WTC11 (cell line): ENCODE results near the gene ZNF646. TPM values are rescaled to one million over a fixed set of nuclear protein-coding genes. Genes with fewer than 3 reads are reported as not detected.

Experiments used
- ATAC-seq: fragments of 200-7000 bp; cut with Tn5 transposase; 2 replicates; pipeline ENCODE4 v1.10.0; 2021; ENCODE audit warnings: mild to moderate bottlenecking, moderate library complexity
- CTCF ChIA-PET: fragments of 300-600 bp; sonication (Branson Sonifier 250); formaldehyde crosslinking; loops from one replicate; lab custom pipeline; 2021; ENCODE audit warnings: antibody characterized with exemption; lab: Charles Lee
- POLR2A ChIA-PET: fragments of 350-600 bp; sonication (Branson Sonifier 250); formaldehyde crosslinking; loops from one replicate; lab custom pipeline; 2021; ENCODE audit warnings: antibody characterized with exemption; lab: Charles Lee
- DNase-seq: peaks from one replicate; pipeline ENCODE4 v3.0.0; 2021; ENCODE audit warnings: low spot score
- H3K27ac Mint-ChIP-seq: 2 replicates; pipeline ENCODE4 v1.8.0; 2021; ENCODE audit warnings: mixed read lengths
- H3K27me3 Mint-ChIP-seq: 2 replicates; pipeline ENCODE4 v1.8.0; 2021; ENCODE audit warnings: low read depth, mild to moderate bottlenecking, moderate library complexity, mixed read lengths
- H3K36me3 Mint-ChIP-seq: 2 replicates; pipeline ENCODE4 v1.8.0; 2021; ENCODE audit warnings: mixed read lengths
- H3K4me1 Mint-ChIP-seq: 2 replicates; pipeline ENCODE4 v1.8.0; 2022; ENCODE audit warnings: mixed read lengths
- H3K4me3 Mint-ChIP-seq: 2 replicates; pipeline ENCODE4 v1.8.0; 2021; ENCODE audit warnings: mild to moderate bottlenecking, moderate library complexity, mixed read lengths
- H3K9me3 Mint-ChIP-seq: 2 replicates; pipeline ENCODE4 v1.8.0; 2021; ENCODE audit warnings: mixed read lengths
- EMX1 ChIP-seq: fragments of 250-450 bp; sonication (Bioruptor Pico); IDR thresholded peaks from 2 replicates; pipeline ENCODE4 v1.8.0; 2021; ENCODE audit warnings: mild to moderate bottlenecking
- ESRRA ChIP-seq: sonication (generic); formaldehyde crosslinking; IDR thresholded peaks from 2 replicates; pipeline ENCODE4 v1.8.1; 2022; ENCODE audit warnings: mild to moderate bottlenecking, missing genetic modification reagents, borderline replicate concordance
- FOXK1 ChIP-seq: sonication (generic); formaldehyde crosslinking; IDR thresholded peaks from 2 replicates; pipeline ENCODE4 v1.8.0; 2022; ENCODE audit warnings: mild to moderate bottlenecking, moderate library complexity, missing genetic modification reagents
- HMGA2 ChIP-seq: fragments of 250-450 bp; sonication (Bioruptor Pico); IDR thresholded peaks from 2 replicates; pipeline ENCODE4 v1.4.0; 2021; ENCODE audit warnings: mild to moderate bottlenecking, moderate library complexity
- IRF2 ChIP-seq: sonication (generic); formaldehyde crosslinking; IDR thresholded peaks from 2 replicates; pipeline ENCODE4 v1.8.0; 2022; ENCODE audit warnings: low read depth, missing genetic modification reagents, borderline replicate concordance
- JAZF1 ChIP-seq: fragments of 250-450 bp; sonication (Bioruptor Pico); IDR thresholded peaks from 2 replicates; pipeline ENCODE4 v1.9.0; 2021; ENCODE audit warnings: moderate library complexity, mild to moderate bottlenecking, inconsistent platforms
- JUN ChIP-seq: sonication (generic); formaldehyde crosslinking; IDR thresholded peaks from 2 replicates; pipeline ENCODE4 v1.8.0; 2023; ENCODE audit warnings: mild to moderate bottlenecking, missing genetic modification reagents
- MXD4 ChIP-seq: fragments of 250-450 bp; sonication (Bioruptor Pico); IDR thresholded peaks from 2 replicates; pipeline ENCODE4 v1.8.0; 2021; ENCODE audit warnings: mild to moderate bottlenecking, moderate library complexity, borderline replicate concordance
- NR1H2 ChIP-seq: sonication (generic); formaldehyde crosslinking; IDR thresholded peaks from 2 replicates; pipeline ENCODE4 v1.9.0; 2021; ENCODE audit warnings: mild to moderate bottlenecking, moderate library complexity, missing genetic modification reagents
- OVOL2 ChIP-seq: fragments of 250-450 bp; sonication (Bioruptor Pico); IDR thresholded peaks from 2 replicates; pipeline ENCODE4 v1.9.0; 2021; ENCODE audit warnings: mild to moderate bottlenecking, borderline replicate concordance
- PRRX2 ChIP-seq: fragments of 250-450 bp; sonication (Bioruptor Pico); IDR thresholded peaks from 2 replicates; pipeline ENCODE4 v1.8.0; 2021; ENCODE audit warnings: mild to moderate bottlenecking
- SMAD4 ChIP-seq: sonication (generic); formaldehyde crosslinking; IDR thresholded peaks from 2 replicates; pipeline ENCODE4 v1.8.0; 2022; ENCODE audit warnings: mild to moderate bottlenecking, missing genetic modification reagents
- SP1 ChIP-seq: sonication (generic); formaldehyde crosslinking; conservative IDR thresholded peaks from 2 replicates; pipeline ENCODE4 v1.8.1; 2022; ENCODE audit warnings: missing genetic modification reagents
- TEAD1 ChIP-seq: sonication (generic); formaldehyde crosslinking; IDR thresholded peaks from 2 replicates; pipeline ENCODE4 v1.8.0; 2022; ENCODE audit warnings: mild to moderate bottlenecking, missing genetic modification reagents
- TP53 ChIP-seq: sonication (generic); formaldehyde crosslinking; IDR thresholded peaks from 2 replicates; pipeline ENCODE4 v1.8.1; 2023; ENCODE audit warnings: mild to moderate bottlenecking, missing genetic modification reagents
- ZBTB21 ChIP-seq: sonication (generic); formaldehyde crosslinking; IDR thresholded peaks from 2 replicates; pipeline ENCODE4 v1.8.1; 2023; ENCODE audit warnings: mild to moderate bottlenecking, missing genetic modification reagents, borderline replicate concordance
- ZNF219 ChIP-seq: sonication (generic); formaldehyde crosslinking; IDR thresholded peaks from 2 replicates; pipeline ENCODE4 v1.8.0; 2023; ENCODE audit warnings: missing genetic modification reagents, mild to moderate bottlenecking, borderline replicate concordance
- ZNF232 ChIP-seq: sonication (generic); formaldehyde crosslinking; IDR thresholded peaks from 2 replicates; pipeline ENCODE4 v1.8.0; 2022; ENCODE audit warnings: mild to moderate bottlenecking, missing genetic modification reagents
- total RNA-seq: library from RNA; stranded (reverse); gene quantifications from 3 replicates; pipeline ENCODE4 v1.2.3, GENCODE V29; 2021
- TF ChIP-seq, protein P1 (sequence below): fragments of 250-450 bp; sonication (Bioruptor Pico); IDR thresholded peaks from 2 replicates; pipeline ENCODE4 v2.1.2; 2022; ENCODE audit warnings: mild to moderate bottlenecking, moderate library complexity
- TF ChIP-seq, protein P2 (sequence below): sonication (generic); formaldehyde crosslinking; conservative IDR thresholded peaks from 2 replicates; pipeline ENCODE4 v1.8.1; 2022; ENCODE audit warnings: mild to moderate bottlenecking, missing genetic modification reagents
- TF ChIP-seq, protein P3 (sequence below): sonication (generic); formaldehyde crosslinking; IDR thresholded peaks from 2 replicates; pipeline ENCODE4 v1.8.1; 2023; ENCODE audit warnings: mild to moderate bottlenecking, missing genetic modification reagents
- TF ChIP-seq, protein P4 (sequence below): sonication (generic); formaldehyde crosslinking; IDR thresholded peaks from 2 replicates; pipeline ENCODE4 v1.8.1; 2022; ENCODE audit warnings: mild to moderate bottlenecking, missing genetic modification reagents, moderate library complexity, borderline replicate concordance
- TF ChIP-seq, protein P5 (sequence below): fragments of 250-450 bp; sonication (Bioruptor Pico); IDR thresholded peaks from 2 replicates; pipeline ENCODE4 v1.8.0; 2021; ENCODE audit warnings: mild to moderate bottlenecking
- TF ChIP-seq, protein P6 (sequence below): sonication (generic); formaldehyde crosslinking; IDR thresholded peaks from 2 replicates; pipeline ENCODE4 v1.8.0; 2022; ENCODE audit warnings: missing genetic modification reagents

The ZNF646 gene
- total RNA-seq, 1 experiment from 2014 or later: 29.3 TPM

DNA sequence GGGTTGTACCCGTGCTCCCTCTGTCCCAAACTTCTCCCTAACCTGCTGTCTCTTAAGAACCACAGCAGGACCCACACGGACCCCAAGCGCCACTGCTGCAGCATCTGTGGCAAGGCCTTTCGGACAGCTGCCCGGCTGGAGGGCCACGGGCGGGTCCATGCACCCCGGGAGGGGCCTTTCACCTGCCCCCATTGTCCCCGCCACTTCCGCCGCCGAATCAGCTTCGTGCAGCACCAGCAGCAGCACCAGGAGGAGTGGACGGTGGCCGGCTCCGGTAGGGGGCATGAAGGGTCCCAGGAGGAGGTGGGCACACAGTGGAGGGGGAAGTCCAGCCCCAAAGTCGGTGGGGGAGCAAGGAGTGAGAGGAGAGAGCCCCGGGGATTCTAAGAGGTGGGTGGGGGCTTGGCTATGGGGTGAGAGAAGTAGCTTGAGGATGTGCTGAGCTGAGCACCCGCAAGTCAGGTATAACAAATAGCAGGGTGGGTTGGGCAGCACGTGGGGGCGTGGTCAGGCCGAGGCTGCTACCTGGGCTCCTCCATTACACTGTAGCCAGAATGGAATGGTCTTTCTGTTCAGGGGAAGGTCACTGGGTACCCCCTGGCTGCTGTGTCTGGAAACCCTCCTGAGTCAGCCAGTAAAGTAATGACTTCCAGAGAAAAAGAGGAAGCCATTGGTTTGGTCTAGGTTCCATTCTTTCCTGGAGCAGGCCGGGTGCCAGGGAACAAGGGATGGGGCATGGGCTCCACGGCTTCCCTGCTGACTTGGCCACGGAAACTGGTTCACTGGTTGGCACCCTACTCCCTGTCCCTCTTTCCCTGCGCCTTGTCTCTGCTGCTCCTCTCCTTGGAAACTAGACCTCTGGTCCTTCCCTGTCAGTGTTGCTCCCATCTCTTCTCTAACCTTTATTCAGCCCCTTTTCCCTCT, 7.5 kb downstream of the ZNF646 start:
- Mint-ChIP-seq H3K4me3 (no peak overlapping the region), H3K27ac (peak overlapping the region; percentile 74), H3K27me3 (no peaks in the 10 kb centered on the region), H3K36me3 (peaks cover 30% of the 10 kb centered on the region), H3K4me1 (no peaks in the 10 kb centered on the region), H3K9me3 (no peaks in the 10 kb centered on the region)
- ATAC-seq (no peak), DNase-seq (no peak)
- ChIA-PET CTCF (no interaction called here), POLR2A (no interaction called here)
- TF ChIP-seq, protein P1, sequence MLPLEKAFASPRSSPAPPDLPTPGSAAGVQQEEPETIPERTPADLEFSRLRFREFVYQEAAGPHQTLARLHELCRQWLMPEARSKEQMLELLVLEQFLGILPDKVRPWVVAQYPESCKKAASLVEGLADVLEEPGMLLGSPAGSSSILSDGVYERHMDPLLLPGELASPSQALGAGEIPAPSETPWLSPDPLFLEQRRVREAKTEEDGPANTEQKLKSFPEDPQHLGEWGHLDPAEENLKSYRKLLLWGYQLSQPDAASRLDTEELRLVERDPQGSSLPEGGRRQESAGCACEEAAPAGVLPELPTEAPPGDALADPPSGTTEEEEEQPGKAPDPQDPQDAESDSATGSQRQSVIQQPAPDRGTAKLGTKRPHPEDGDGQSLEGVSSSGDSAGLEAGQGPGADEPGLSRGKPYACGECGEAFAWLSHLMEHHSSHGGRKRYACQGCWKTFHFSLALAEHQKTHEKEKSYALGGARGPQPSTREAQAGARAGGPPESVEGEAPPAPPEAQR (CRISPR knock-in tag): no peak
- TF ChIP-seq MXD4 (CRISPR knock-in tag) (no peak), HMGA2 (no peak), TP53 (CRISPR knock-in tag) (no peak), PRRX2 (CRISPR knock-in tag) (no peak), JAZF1 (CRISPR knock-in tag) (no peak), FOXK1 (no peak)
- TF ChIP-seq, protein P2, sequence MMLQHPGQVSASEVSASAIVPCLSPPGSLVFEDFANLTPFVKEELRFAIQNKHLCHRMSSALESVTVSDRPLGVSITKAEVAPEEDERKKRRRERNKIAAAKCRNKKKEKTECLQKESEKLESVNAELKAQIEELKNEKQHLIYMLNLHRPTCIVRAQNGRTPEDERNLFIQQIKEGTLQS (CRISPR knock-in tag): no peak
- TF ChIP-seq, protein P3, sequence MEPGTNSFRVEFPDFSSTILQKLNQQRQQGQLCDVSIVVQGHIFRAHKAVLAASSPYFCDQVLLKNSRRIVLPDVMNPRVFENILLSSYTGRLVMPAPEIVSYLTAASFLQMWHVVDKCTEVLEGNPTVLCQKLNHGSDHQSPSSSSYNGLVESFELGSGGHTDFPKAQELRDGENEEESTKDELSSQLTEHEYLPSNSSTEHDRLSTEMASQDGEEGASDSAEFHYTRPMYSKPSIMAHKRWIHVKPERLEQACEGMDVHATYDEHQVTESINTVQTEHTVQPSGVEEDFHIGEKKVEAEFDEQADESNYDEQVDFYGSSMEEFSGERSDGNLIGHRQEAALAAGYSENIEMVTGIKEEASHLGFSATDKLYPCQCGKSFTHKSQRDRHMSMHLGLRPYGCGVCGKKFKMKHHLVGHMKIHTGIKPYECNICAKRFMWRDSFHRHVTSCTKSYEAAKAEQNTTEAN: no peak
- TF ChIP-seq, protein P4, sequence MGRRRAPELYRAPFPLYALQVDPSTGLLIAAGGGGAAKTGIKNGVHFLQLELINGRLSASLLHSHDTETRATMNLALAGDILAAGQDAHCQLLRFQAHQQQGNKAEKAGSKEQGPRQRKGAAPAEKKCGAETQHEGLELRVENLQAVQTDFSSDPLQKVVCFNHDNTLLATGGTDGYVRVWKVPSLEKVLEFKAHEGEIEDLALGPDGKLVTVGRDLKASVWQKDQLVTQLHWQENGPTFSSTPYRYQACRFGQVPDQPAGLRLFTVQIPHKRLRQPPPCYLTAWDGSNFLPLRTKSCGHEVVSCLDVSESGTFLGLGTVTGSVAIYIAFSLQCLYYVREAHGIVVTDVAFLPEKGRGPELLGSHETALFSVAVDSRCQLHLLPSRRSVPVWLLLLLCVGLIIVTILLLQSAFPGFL: no peak

DNA sequence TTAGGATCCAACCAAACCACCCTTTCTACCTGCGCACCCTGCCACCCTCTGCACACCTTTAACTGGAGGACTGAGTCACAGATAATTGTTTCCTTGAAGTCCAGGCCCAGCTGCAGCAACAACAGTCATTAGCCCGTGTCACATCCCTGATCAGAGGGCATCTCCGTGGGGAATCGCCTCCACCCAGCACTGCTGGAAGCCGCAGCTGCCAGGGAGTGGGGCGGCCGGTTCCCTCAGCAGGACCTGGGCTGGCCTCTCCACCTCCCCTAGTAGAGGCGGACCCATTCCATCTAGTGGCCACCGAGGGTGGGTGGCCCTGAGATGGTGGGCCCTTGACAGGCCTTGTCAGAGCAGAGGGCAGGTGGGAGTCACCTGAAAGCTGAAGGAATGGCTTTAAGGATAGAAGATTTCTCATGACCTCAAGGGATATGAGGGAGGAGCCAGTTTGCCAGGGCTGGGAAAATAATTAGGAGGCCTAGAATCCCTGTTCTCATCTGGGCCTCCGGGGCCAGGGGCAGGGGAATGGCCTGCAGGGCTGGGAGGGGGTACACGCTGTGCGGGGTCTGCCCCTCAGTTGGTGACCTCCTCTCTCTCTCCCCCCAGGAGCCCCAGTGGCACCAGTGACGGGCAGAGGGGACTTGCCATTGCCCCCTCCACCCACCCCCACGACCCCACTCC, 8.3 kb downstream of the ZNF646 start:
- H3K36me3 Mint-ChIP-seq: peaks cover 29% of the 10 kb centered on the region
- peak overlapping the region; percentile 74 for H3K27ac Mint-ChIP-seq
- no peaks in the 10 kb centered on the region for H3K9me3 Mint-ChIP-seq
- no peaks in the 10 kb centered on the region for H3K4me1 Mint-ChIP-seq
- ChIA-PET POLR2A (no interaction called here), CTCF (interaction anchor here (1.0 kb wide), 1 partner anchor 35 kb away, joined by 3 read pairs; the partner anchor contains the start of gene KAT8)
- no peaks in the 10 kb centered on the region for H3K27me3 Mint-ChIP-seq
- no peak overlapping the region for H3K4me3 Mint-ChIP-seq
- ATAC-seq (no peak), DNase-seq (no peak)
- no peak for TF ChIP-seq SP1 (CRISPR knock-in tag)
- TF ChIP-seq, protein P5, sequence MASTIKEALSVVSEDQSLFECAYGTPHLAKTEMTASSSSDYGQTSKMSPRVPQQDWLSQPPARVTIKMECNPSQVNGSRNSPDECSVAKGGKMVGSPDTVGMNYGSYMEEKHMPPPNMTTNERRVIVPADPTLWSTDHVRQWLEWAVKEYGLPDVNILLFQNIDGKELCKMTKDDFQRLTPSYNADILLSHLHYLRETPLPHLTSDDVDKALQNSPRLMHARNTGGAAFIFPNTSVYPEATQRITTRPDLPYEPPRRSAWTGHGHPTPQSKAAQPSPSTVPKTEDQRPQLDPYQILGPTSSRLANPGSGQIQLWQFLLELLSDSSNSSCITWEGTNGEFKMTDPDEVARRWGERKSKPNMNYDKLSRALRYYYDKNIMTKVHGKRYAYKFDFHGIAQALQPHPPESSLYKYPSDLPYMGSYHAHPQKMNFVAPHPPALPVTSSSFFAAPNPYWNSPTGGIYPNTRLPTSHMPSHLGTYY (CRISPR knock-in tag): no peak
- no peak for TF ChIP-seq EMX1
- TF ChIP-seq OVOL2 (CRISPR knock-in tag): no peak
- TF ChIP-seq ESRRA: no peak
- no peak for TF ChIP-seq SMAD4 (CRISPR knock-in tag)
- TF ChIP-seq IRF2: no peak
- no peak for TF ChIP-seq ZNF219 (CRISPR knock-in tag)
- no peak for TF ChIP-seq ZNF232 (CRISPR knock-in tag)
- TF ChIP-seq JUN (CRISPR knock-in tag): no peak
- no peak for TF ChIP-seq NR1H2
- no peak for TF ChIP-seq ZBTB21
- TF ChIP-seq FOXK1: no peak
- no peak for TF ChIP-seq TEAD1 (CRISPR knock-in tag)
- TF ChIP-seq, protein P6, sequence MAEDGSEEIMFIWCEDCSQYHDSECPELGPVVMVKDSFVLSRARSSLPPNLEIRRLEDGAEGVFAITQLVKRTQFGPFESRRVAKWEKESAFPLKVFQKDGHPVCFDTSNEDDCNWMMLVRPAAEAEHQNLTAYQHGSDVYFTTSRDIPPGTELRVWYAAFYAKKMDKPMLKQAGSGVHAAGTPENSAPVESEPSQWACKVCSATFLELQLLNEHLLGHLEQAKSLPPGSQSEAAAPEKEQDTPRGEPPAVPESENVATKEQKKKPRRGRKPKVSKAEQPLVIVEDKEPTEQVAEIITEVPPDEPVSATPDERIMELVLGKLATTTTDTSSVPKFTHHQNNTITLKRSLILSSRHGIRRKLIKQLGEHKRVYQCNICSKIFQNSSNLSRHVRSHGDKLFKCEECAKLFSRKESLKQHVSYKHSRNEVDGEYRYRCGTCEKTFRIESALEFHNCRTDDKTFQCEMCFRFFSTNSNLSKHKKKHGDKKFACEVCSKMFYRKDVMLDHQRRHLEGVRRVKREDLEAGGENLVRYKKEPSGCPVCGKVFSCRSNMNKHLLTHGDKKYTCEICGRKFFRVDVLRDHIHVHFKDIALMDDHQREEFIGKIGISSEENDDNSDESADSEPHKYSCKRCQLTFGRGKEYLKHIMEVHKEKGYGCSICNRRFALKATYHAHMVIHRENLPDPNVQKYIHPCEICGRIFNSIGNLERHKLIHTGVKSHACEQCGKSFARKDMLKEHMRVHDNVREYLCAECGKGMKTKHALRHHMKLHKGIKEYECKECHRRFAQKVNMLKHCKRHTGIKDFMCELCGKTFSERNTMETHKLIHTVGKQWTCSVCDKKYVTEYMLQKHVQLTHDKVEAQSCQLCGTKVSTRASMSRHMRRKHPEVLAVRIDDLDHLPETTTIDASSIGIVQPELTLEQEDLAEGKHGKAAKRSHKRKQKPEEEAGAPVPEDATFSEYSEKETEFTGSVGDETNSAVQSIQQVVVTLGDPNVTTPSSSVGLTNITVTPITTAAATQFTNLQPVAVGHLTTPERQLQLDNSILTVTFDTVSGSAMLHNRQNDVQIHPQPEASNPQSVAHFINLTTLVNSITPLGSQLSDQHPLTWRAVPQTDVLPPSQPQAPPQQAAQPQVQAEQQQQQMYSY: no peak
- TF ChIP-seq, protein P2 (CRISPR knock-in tag): no peak
